GM21737 (cell line): ENCODE measurements around the gene CACNA1C.
"Not testable (repeated sequence)": the region's sequence is repeated elsewhere in the genome, so short reads cannot be mapped to it uniquely, and the experiment has no call there.

Experiments used
- ATAC-seq: cut with Tn5 transposase; IDR thresholded peaks from one replicate; pipeline ENCODE4 v1.9.1; 2021; ENCODE audit warnings: mild to moderate bottlenecking, moderate library complexity; ENCODE audit not compliant: unreplicated experiment

The CACNA1C gene

GRCh38 chr12:2248087-2248900, 195.5 kb downstream of the CACNA1C start:
- no peak for ATAC-seq

- ATAC-seq, result no peak
Measured at GRCh38 chr12:2248901-2249381, 196.2 kb downstream of the CACNA1C start.

GRCh38 chr12:2250797-2251196, 198.0 kb downstream of the CACNA1C start:
- ATAC-seq, result no peak

- ATAC-seq, result no peak
Measured at GRCh38 chr12:2251526-2252209, 198.9 kb downstream of the CACNA1C start.

- no peak for ATAC-seq
Measured at GRCh38 chr12:2255311-2255710, 202.5 kb downstream of the CACNA1C start.

- ATAC-seq, result not testable (repeated sequence)
Measured at GRCh38 chr12:2255731-2256130, 202.9 kb downstream of the CACNA1C start.

- ATAC-seq, result no peak
Measured at GRCh38 chr12:2256453-2256852, 203.7 kb downstream of the CACNA1C start.

- no peak for ATAC-seq
Measured at GRCh38 chr12:2256915-2257314, 204.1 kb downstream of the CACNA1C start.

- ATAC-seq, result no peak
Measured at GRCh38 chr12:2258025-2258424, 205.2 kb downstream of the CACNA1C start.

- no peak for ATAC-seq
Measured at GRCh38 chr12:2259369-2259768, 206.6 kb downstream of the CACNA1C start.

GRCh38 chr12:2260441-2260840, 207.7 kb downstream of the CACNA1C start:
- ATAC-seq, result no peak

- ATAC-seq, result no peak
Measured at GRCh38 chr12:2261708-2262107, 208.9 kb downstream of the CACNA1C start.

GRCh38 chr12:2262449-2262848, 209.7 kb downstream of the CACNA1C start:
- ATAC-seq, result no peak

GRCh38 chr12:2263901-2264300, 211.1 kb downstream of the CACNA1C start:
- ATAC-seq, result no peak

GRCh38 chr12:2264651-2265232, 212.0 kb downstream of the CACNA1C start:
- no peak for ATAC-seq

- no peak for ATAC-seq
Measured at GRCh38 chr12:2265461-2266167, 212.8 kb downstream of the CACNA1C start.

- no peak for ATAC-seq
Measured at GRCh38 chr12:2266666-2267620, 214.2 kb downstream of the CACNA1C start.

GRCh38 chr12:2267703-2268470, 215.1 kb downstream of the CACNA1C start:
- ATAC-seq, result no peak
